NT2/D1 (cell line): ENCODE measurements around the gene C10orf143.

Experiments used
- SUZ12 ChIP-seq: IDR thresholded peaks from 2 replicates; pipeline ENCODE4 v1.6.1; 2011; ENCODE audit not compliant: insufficient read length, insufficient read depth; ENCODE audit errors: extremely low read depth
- YY1 ChIP-seq: IDR thresholded peaks from 2 replicates; pipeline ENCODE4 v1.6.1; 2011; ENCODE audit not compliant: insufficient read length, insufficient read depth
- ZNF274 ChIP-seq: IDR thresholded peaks from 2 replicates; pipeline ENCODE4 v1.6.1; 2011; ENCODE audit warnings: mild to moderate bottlenecking, low read depth, low read length

- TF ChIP-seq ZNF274 (no peak), SUZ12 (no peak), YY1 (no peak)
These were observed 73.4 kb downstream of the C10orf143 start for GRCh38 chr10:130037169-130037661.
